IMR-90 (cell line): Measurements from ENCODE around the gene SAMD11. TPM values are rescaled to one million over a fixed set of nuclear protein-coding genes. Genes with fewer than 3 reads are reported as not detected.

Source experiments
- ATAC-seq: fragments of 200-7000 bp; cut with Tn5 transposase; 2 replicates; pipeline ENCODE4 v1.9.1; 2020; ENCODE audit warnings: low read depth, mild to moderate bottlenecking, moderate library complexity
- BruUV-seq: library from RNA; stranded (reverse); fragments of 400-500 nt; replicated peaks from 2 replicates; lab custom pipeline; 2021; lab: Mats Ljungman, UMichigan
- CTCF ChIA-PET: fragments of 300-600 bp; formaldehyde crosslinking; extraction: SDS; loops from one replicate; lab custom pipeline; 2021; ENCODE audit warnings: antibody characterized with exemption; lab: Yijun Ruan, JAX
- POLR2A ChIA-PET: fragments of 300-600 bp; sonication (Branson Sonifier 250); formaldehyde crosslinking; loops from one replicate; lab custom pipeline; 2022; ENCODE audit warnings: antibody characterized with exemption; ENCODE audit not compliant: unreplicated experiment; lab: Charles Lee
- DNase-seq: peaks from one replicate; pipeline ENCODE4 v3.0.0; 2013
- H2AFZ ChIP-seq: replicated peaks from 2 replicates; pipeline ENCODE3; 2013; ENCODE audit warnings: low read length, mild to moderate bottlenecking; ENCODE audit not compliant: poor library complexity
- H2AK5ac ChIP-seq: 2 replicates; pipeline ENCODE4 v1.6.1; 2013; ENCODE audit warnings: low read depth, low read length, inconsistent platforms
- H2AK9ac ChIP-seq: replicated peaks from 2 replicates; pipeline ENCODE3; 2013; ENCODE audit warnings: mild to moderate bottlenecking, low read depth, low read length, moderate library complexity; ENCODE audit not compliant: poor library complexity
- H2BK120ac ChIP-seq: 2 replicates; pipeline ENCODE4 v1.6.1; 2013; ENCODE audit warnings: low read depth, low read length, inconsistent platforms
- H2BK15ac ChIP-seq: 3 replicates; pipeline ENCODE4 v1.6.1; 2013; ENCODE audit warnings: low read depth, low read length, inconsistent platforms
- H2BK20ac ChIP-seq: 2 replicates; pipeline ENCODE4 v1.6.1; 2013; ENCODE audit warnings: low read depth, mild to moderate bottlenecking, inconsistent platforms, low read length, moderate library complexity
- H2BK5ac ChIP-seq: 2 replicates; pipeline ENCODE4 v1.6.1; 2013; ENCODE audit warnings: mild to moderate bottlenecking, low read depth, low read length, inconsistent platforms; ENCODE audit not compliant: poor library complexity, severe bottlenecking
- H3K14ac ChIP-seq: replicated peaks from 2 replicates; pipeline ENCODE4 v1.6.1; 2013; ENCODE audit warnings: low read depth, low read length, inconsistent platforms
- H3K18ac ChIP-seq: 2 replicates; pipeline ENCODE4 v1.6.1; 2013; ENCODE audit warnings: low read depth, low read length, control low read depth
- H3K23ac ChIP-seq: 2 replicates; pipeline ENCODE4 v1.6.1; 2013; ENCODE audit warnings: low read depth, low read length, inconsistent platforms
- H3K27ac ChIP-seq: 2 replicates; pipeline ENCODE4 v1.5.1; 2013; ENCODE audit warnings: mild to moderate bottlenecking, control low read depth, low read length; ENCODE audit not compliant: insufficient read depth
- H3K27me3 ChIP-seq: 2 replicates; pipeline ENCODE4 v1.6.1; 2013; ENCODE audit warnings: low read length; ENCODE audit not compliant: control insufficient read depth, insufficient read depth
- H3K36me3 ChIP-seq: 2 replicates; pipeline ENCODE4 v1.6.1; 2013; ENCODE audit warnings: low read length, mixed read lengths; ENCODE audit not compliant: control insufficient read depth, insufficient read depth
- H3K4ac ChIP-seq: 2 replicates; pipeline ENCODE4 v1.6.1; 2013; ENCODE audit warnings: low read depth, low read length, inconsistent platforms
- H3K4me1 ChIP-seq: 2 replicates; pipeline ENCODE4 v1.6.1; 2013; ENCODE audit warnings: low read length, mixed read lengths; ENCODE audit not compliant: control insufficient read depth, insufficient read depth
- H3K4me2 ChIP-seq: 2 replicates; pipeline ENCODE4 v1.6.1; 2013; ENCODE audit warnings: low read depth, mild to moderate bottlenecking, control low read depth, low read length, moderate library complexity
- H3K4me3 ChIP-seq: 2 replicates; pipeline ENCODE4 v1.5.1; 2013; ENCODE audit warnings: low read depth, mild to moderate bottlenecking, control low read depth, low read length, moderate library complexity; ENCODE audit not compliant: insufficient read depth
- H3K56ac ChIP-seq: 2 replicates; pipeline ENCODE4 v1.6.1; 2013; ENCODE audit warnings: low read length, inconsistent platforms; ENCODE audit not compliant: insufficient read depth; ENCODE audit errors: extremely low read depth
- H3K79me1 ChIP-seq, 2 experiments: 2 replicates each; pipeline ENCODE4 v1.6.1; 2013; ENCODE audit warnings: low read length in 2 of 2, inconsistent platforms in 1 of 2, low read depth in 1 of 2
- H3K9ac ChIP-seq: 2 replicates; pipeline ENCODE4 v1.6.1; 2013; ENCODE audit warnings: low read depth, low read length, control low read depth
- H3K9me1 ChIP-seq: 2 replicates; pipeline ENCODE4 v1.6.1; 2013; ENCODE audit warnings: low read length, inconsistent platforms; ENCODE audit not compliant: insufficient read depth
- H3K9me3 ChIP-seq: 2 replicates; pipeline ENCODE4 v1.6.1; 2013; ENCODE audit warnings: low read length; ENCODE audit not compliant: control insufficient read depth, insufficient read depth
- H4K20me1 ChIP-seq: 2 replicates; pipeline ENCODE4 v1.6.1; 2013; ENCODE audit warnings: low read length, inconsistent platforms; ENCODE audit not compliant: insufficient read depth
- H4K5ac ChIP-seq: 2 replicates; pipeline ENCODE4 v1.6.1; 2013; ENCODE audit warnings: mild to moderate bottlenecking, low read depth, low read length, control low read depth
- H4K8ac ChIP-seq, 2 experiments: 2 replicates each; pipeline ENCODE4 v1.6.1; 2013; ENCODE audit warnings: low read depth in 2 of 2, low read length in 2 of 2, control low read depth in 1 of 2, inconsistent platforms in 1 of 2
- H4K91ac ChIP-seq: 2 replicates; pipeline ENCODE4 v1.6.1; 2013; ENCODE audit warnings: low read depth, low read length, inconsistent platforms; ENCODE audit not compliant: insufficient read depth
- BHLHE40 ChIP-seq: fragments of 150-350 bp; IDR thresholded peaks from 2 replicates; pipeline ENCODE4 v1.6.1; 2016; ENCODE audit warnings: mild to moderate bottlenecking, low read depth, low read length
- CHD1 ChIP-seq: IDR thresholded peaks from 2 replicates; pipeline ENCODE4 v1.6.1; 2012; ENCODE audit warnings: low read depth, low read length, improper control_type of control experiment
- CTCF ChIP-seq: conservative IDR thresholded peaks from 2 replicates; pipeline ENCODE4 v1.5.1; 2012; ENCODE audit warnings: mild to moderate bottlenecking, low read depth, low read length, improper control_type of control experiment
- ELK1 ChIP-seq: fragments of 150-350 bp; IDR thresholded peaks from 2 replicates; pipeline ENCODE4 v1.6.1; 2016; ENCODE audit warnings: low read depth, mild to moderate bottlenecking, low read length, moderate library complexity, borderline replicate concordance
- FOS ChIP-seq: fragments of 150-350 bp; IDR thresholded peaks from 2 replicates; pipeline ENCODE4 v1.6.1; 2016; ENCODE audit warnings: low read depth, low read length
- MAFK ChIP-seq: IDR thresholded peaks from 2 replicates; pipeline ENCODE4 v1.6.1; 2012; ENCODE audit warnings: low read depth, low read length, improper control_type of control experiment
- MAZ ChIP-seq: IDR thresholded peaks from 2 replicates; pipeline ENCODE4 v1.6.1; 2012; ENCODE audit warnings: low read depth, mild to moderate bottlenecking, low read length, improper control_type of control experiment, moderate library complexity, borderline replicate concordance
- MXI1 ChIP-seq: IDR thresholded peaks from 2 replicates; pipeline ENCODE4 v1.6.1; 2012; ENCODE audit warnings: low read depth, mild to moderate bottlenecking, low read length, moderate library complexity, borderline replicate concordance
- NFE2L2 ChIP-seq: fragments of 150-350 bp; IDR thresholded peaks from 2 replicates; pipeline ENCODE4 v1.6.1; 2016; ENCODE audit warnings: low read depth, mild to moderate bottlenecking, low read length
- POLR2A ChIP-seq: IDR thresholded peaks from 2 replicates; pipeline ENCODE4 v1.6.1; 2012; ENCODE audit warnings: mild to moderate bottlenecking, low read depth, low read length
- RAD21 ChIP-seq: IDR thresholded peaks from 2 replicates; pipeline ENCODE4 v1.6.1; 2012; ENCODE audit warnings: low read length, improper control_type of control experiment
- RCOR1 ChIP-seq: IDR thresholded peaks from 2 replicates; pipeline ENCODE4 v1.6.1; 2012; ENCODE audit warnings: mild to moderate bottlenecking, low read length, improper control_type of control experiment; ENCODE audit not compliant: insufficient replicate concordance
- RFX5 ChIP-seq: IDR thresholded peaks from 2 replicates; pipeline ENCODE4 v1.8.0; 2012; ENCODE audit warnings: low read depth, mild to moderate bottlenecking, low read length, moderate library complexity
- SMC3 ChIP-seq: fragments of 150-350 bp; IDR thresholded peaks from 2 replicates; pipeline ENCODE4 v1.6.1; 2016; ENCODE audit warnings: low read depth, mild to moderate bottlenecking, antibody characterized with exemption, low read length, moderate library complexity
- USF2 ChIP-seq: fragments of 150-350 bp; IDR thresholded peaks from 2 replicates; pipeline ENCODE4 v1.6.1; 2017; ENCODE audit warnings: mild to moderate bottlenecking, antibody characterized with exemption, low read length, low read depth
- WGBS, 2 experiments: methylation state at CpG; one replicate each; pipeline versions ENCODE4 v1.1.5 to v1.1.7; 2013; ENCODE audit warnings: missing lambda C conversion rate in 2 of 2; ENCODE audit not compliant: insufficient read length in 1 of 2; ENCODE audit errors: extremely low coverage in 2 of 2; 5-methylcytosine and 5-hydroxymethylcytosine counted together
- dilution Hi-C: fragments of 300-500 bp; cut with HindIII; formaldehyde crosslinking; loops from one replicate; pipeline ENCODE4 v1.14.3; 2018; ENCODE audit warnings: low sequenced_read_pairs; ENCODE audit not compliant: unreplicated experiment
- in situ Hi-C: fragments of 300-500 bp; cut with MboI; formaldehyde crosslinking; loops from 3 replicates; pipeline ENCODE4 v1.14.3; 2019; ENCODE audit warnings: low sequenced_read_pairs, inconsistent platforms, mixed read lengths
- intact Hi-C: fragments of 100-400 bp; cut with micrococcal nuclease; formaldehyde crosslinking; loops from 2 replicates; pipeline ENCODE4 v1.10.0; 2022
- polyA plus RNA-seq, 3 experiments: library from polyadenylated mRNA; depleted of rRNA; stranded (reverse); fragments of >200 nt; gene quantifications; 2 replicates each; pipeline ENCODE4 v1.2.3, GENCODE V29; 2012; ENCODE audit warnings: low replicate concordance in 1 of 3
- total RNA-seq: library from RNA; depleted of rRNA; stranded (reverse); fragments of >200 nt; gene quantifications from 2 replicates; pipeline ENCODE4 v1.2.3, GENCODE V29; 2012

Gene SAMD11
- total and polyA plus RNA-seq, 2 of the 4 experiments (the other 2 are of a cell fraction): 5.9 to 22.9 TPM

GRCh38 chr1:972726-973458 lies 49.2 kb downstream of the SAMD11 start:
- Histone ChIP-seq H4K5ac (no peak overlapping the region), H4K8ac (no peak overlapping the region), H3K4me1 (0 out of 2 replicates have a peak, but pooled peaks cover 2% of the 10 kb centered on the region), H3K9me3 (no peaks in the 10 kb centered on the region), H3K9ac (no peak overlapping the region), H4K20me1 (no peaks in the 10 kb centered on the region; the same call in 1 of the 2 replicates), H3K27ac (no peak overlapping the region), H4K91ac (no peak overlapping the region), H2BK15ac (no peak overlapping the region), H3K79me1 (no peaks in the 10 kb centered on the region), H3K27me3 (peaks cover 5% of the 10 kb centered on the region; the same call in 1 of the 2 replicates), H3K9me1 (peaks cover 6% of the 10 kb centered on the region; the same call in 1 of the 2 replicates), H2BK5ac (no peak overlapping the region), H2AK5ac (no peak overlapping the region), H2BK20ac (no peak overlapping the region), H3K56ac (no peak overlapping the region), H3K4me2 (no peak overlapping the region), H3K4me3 (no peak overlapping the region), H3K36me3 (no peaks in the 10 kb centered on the region), H3K14ac (no peak overlapping the region), H2BK120ac (no peak overlapping the region), H2AFZ (no peak overlapping the region), H3K18ac (no peak overlapping the region), H3K4ac (no peak overlapping the region), H2AK9ac (no peak overlapping the region), H3K23ac (no peak overlapping the region)
- in situ Hi-C loops: no loop called here
- ATAC-seq: no peak
- no peak for DNase-seq
- BruUV-seq: no TSS peak
- dilution Hi-C loops: no loop called here
- POLR2A ChIA-PET: no interaction called here
- intact Hi-C loops: no loop called here
- CTCF ChIA-PET: no interaction called here
- WGBS, 2 experiments: 89% methylated on average over 10 of the region's 28 CpGs; no CpG with 5 or more reads in 1 of the 2 experiments
- TF ChIP-seq FOS (no peak), MAFK (no peak), SMC3 (no peak), USF2 (no peak), MAZ (no peak), RCOR1 (no peak), CTCF (no peak), CHD1 (no peak), ELK1 (no peak), MXI1 (no peak), BHLHE40 (no peak), NFE2L2 (no peak), RAD21 (no peak), RFX5 (no peak), POLR2A (no peak)
